ENCODE results near the gene TRIM3.
A peak's percentile ranks its signal among the peaks of the same experiment; 100 is the strongest.

TRIM3 gene

DNA sequence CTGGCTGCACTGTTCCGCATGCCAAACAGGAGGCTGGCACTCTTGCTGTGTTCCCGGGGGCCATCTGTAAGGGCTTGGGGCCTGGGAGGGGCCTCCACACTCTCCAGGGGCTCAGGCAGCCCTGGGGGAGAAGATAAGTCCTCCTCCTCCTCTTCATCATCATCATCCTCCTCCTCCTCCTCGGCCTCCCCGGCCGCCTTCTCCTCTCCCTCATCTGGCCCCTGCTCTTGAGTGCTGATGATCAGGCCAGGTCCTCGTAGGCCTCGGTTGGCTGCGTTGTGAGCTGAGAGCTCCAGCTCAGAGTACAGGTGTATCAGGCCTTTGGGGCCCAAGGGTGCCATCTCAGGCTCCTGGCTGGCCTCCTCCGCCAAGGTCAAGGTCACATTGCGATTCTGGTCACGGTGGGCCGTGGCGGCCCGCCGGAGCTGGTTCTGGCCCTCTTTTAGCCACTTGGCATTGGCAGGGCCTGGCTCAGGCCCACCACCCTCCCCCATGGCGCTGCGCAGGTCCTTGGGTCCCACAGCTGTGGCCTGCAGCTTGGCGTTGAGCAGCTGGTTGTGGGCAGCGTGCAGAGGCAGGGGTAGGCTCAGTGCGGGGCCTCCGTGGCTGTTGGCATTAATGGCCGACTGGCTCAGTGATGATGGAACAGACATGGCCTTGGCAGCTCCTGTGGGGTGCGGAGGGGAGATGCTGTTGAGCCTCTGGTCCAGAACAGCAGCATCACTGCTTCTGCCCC is 62.9 kb downstream of the TRIM3 start:
- no peaks in the 10 kb centered on the region for H3K36me3 ChIP-seq (ENCODE audit: insufficient read depth, low read depth, low read length)
- no peak overlapping the region for H3K4me3 ChIP-seq (ENCODE audit: low read length)
- no peaks in the 10 kb centered on the region for H3K4me1 ChIP-seq (ENCODE audit: insufficient read depth, low read length)
- no peaks in the 10 kb centered on the region for H3K27me3 ChIP-seq (ENCODE audit: insufficient read depth, low read length)
- H3K9me3 ChIP-seq (ENCODE audit: insufficient read depth, low read depth, low read length): no peaks in the 10 kb centered on the region; the same call in 1 of the 2 replicates
- no peak overlapping the region for H3K9ac ChIP-seq (ENCODE audit: low read depth, low read length)
- no peak overlapping the region for H3K27ac ChIP-seq (ENCODE audit: low read length)

GRCh38 chr11:6406370-6406769 is 67.4 kb downstream of the TRIM3 start:
- Histone ChIP-seq H3K36me3 (ENCODE audit: insufficient read depth, low read depth, low read length) (no peaks in the 10 kb centered on the region), H3K4me3 (ENCODE audit: low read length) (no peak overlapping the region), H3K9me3 (ENCODE audit: insufficient read depth, low read depth, low read length) (no peaks in the 10 kb centered on the region; the same call in 1 of the 2 replicates), H3K27ac (ENCODE audit: low read length) (no peak overlapping the region), H3K4me1 (ENCODE audit: insufficient read depth, low read length) (peaks cover 8% of the 10 kb centered on the region; the same call in 1 of the 2 replicates), H3K27me3 (ENCODE audit: insufficient read depth, low read length) (no peaks in the 10 kb centered on the region), H3K9ac (ENCODE audit: low read depth, low read length) (no peak overlapping the region)

- peaks cover 8% of the 10 kb centered on the region; the same call in 1 of the 2 replicates for H3K4me1 ChIP-seq (ENCODE audit: insufficient read depth, low read length)
Measured at GRCh38 chr11:6405846-6406245, 67.9 kb downstream of the TRIM3 start.

DNA sequence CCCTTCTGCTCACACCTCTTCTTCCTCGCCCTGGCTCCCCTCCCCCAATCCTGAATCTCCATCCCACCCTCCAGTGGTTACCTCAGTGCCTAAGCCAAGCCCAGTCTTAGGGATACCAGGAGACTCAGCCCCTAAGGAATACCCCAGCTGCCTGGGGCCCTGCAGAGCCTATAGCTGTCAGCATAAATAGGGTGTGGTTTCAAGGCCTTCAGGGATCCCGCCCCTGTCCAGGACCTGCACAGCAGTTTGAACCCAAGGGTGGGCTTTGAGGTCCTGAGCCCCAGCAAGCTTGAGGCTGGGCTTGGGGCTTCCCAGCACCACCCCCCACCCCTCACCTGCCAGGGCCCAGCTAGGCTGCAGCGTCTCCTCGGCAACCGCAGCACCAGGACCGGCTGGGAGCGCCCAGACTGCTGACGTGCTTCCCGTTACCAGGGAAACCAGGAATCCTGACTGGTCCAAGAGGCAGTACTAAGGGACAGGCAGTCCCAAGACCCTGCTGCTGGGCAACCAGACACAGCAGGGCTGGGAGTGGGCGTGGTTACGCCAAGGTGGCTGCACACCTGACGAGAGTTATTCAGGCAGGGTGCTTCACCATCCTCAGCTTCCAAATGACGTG is 68.6 kb downstream of the TRIM3 start:
- H3K4me1 ChIP-seq (ENCODE audit: insufficient read depth, low read length): peaks cover 8% of the 10 kb centered on the region; the same call in 1 of the 2 replicates
- H3K9me3 ChIP-seq (ENCODE audit: insufficient read depth, low read depth, low read length): no peaks in the 10 kb centered on the region; the same call in 1 of the 2 replicates
- H3K36me3 ChIP-seq (ENCODE audit: insufficient read depth, low read depth, low read length): 0 out of 2 replicates have a peak, but pooled peaks cover 5% of the 10 kb centered on the region
- H3K27me3 ChIP-seq (ENCODE audit: insufficient read depth, low read length): no peaks in the 10 kb centered on the region
- no peak overlapping the region; the same call in 1 of the 2 replicates for H3K4me3 ChIP-seq (ENCODE audit: low read length)
- no peak overlapping the region for H3K27ac ChIP-seq (ENCODE audit: low read length)
- H3K9ac ChIP-seq (ENCODE audit: low read depth, low read length): no peak overlapping the region

More at GRCh38 chr11:6405846-6406245, 67.9 kb downstream of the TRIM3 start:
- Histone ChIP-seq H3K27ac (ENCODE audit: low read length) (no peak overlapping the region), H3K36me3 (ENCODE audit: insufficient read depth, low read depth, low read length) (0 out of 2 replicates have a peak, but pooled peaks cover 5% of the 10 kb centered on the region), H3K9me3 (ENCODE audit: insufficient read depth, low read depth, low read length) (no peaks in the 10 kb centered on the region; the same call in 1 of the 2 replicates), H3K9ac (ENCODE audit: low read depth, low read length) (no peak overlapping the region), H3K4me3 (ENCODE audit: low read length) (no peak overlapping the region), H3K27me3 (ENCODE audit: insufficient read depth, low read length) (no peaks in the 10 kb centered on the region)

- H3K27me3 ChIP-seq (ENCODE audit: insufficient read depth, low read length): no peaks in the 10 kb centered on the region
Measured at GRCh38 chr11:6404342-6405051, 69.2 kb downstream of the TRIM3 start.

GRCh38 chr11:6403539-6403938 is 70.2 kb downstream of the TRIM3 start:
- no peaks in the 10 kb centered on the region; the same call in 1 of the 2 replicates for H3K9me3 ChIP-seq (ENCODE audit: insufficient read depth, low read depth, low read length)
- no peaks in the 10 kb centered on the region for H3K27me3 ChIP-seq (ENCODE audit: insufficient read depth, low read length)
- H3K27ac ChIP-seq (ENCODE audit: low read length): no peak overlapping the region
- no peak overlapping the region for H3K4me3 ChIP-seq (ENCODE audit: low read length)
- no peak overlapping the region for H3K9ac ChIP-seq (ENCODE audit: low read depth, low read length)
- peaks cover 8% of the 10 kb centered on the region; the same call in 1 of the 2 replicates for H3K4me1 ChIP-seq (ENCODE audit: insufficient read depth, low read length)
- 0 out of 2 replicates have a peak, but pooled peaks cover 5% of the 10 kb centered on the region for H3K36me3 ChIP-seq (ENCODE audit: insufficient read depth, low read depth, low read length)

More at GRCh38 chr11:6404342-6405051, 69.2 kb downstream of the TRIM3 start:
- Histone ChIP-seq H3K27ac (ENCODE audit: low read length) (no peak overlapping the region), H3K9me3 (ENCODE audit: insufficient read depth, low read depth, low read length) (no peaks in the 10 kb centered on the region; the same call in 1 of the 2 replicates), H3K9ac (ENCODE audit: low read depth, low read length) (no peak overlapping the region), H3K4me1 (ENCODE audit: insufficient read depth, low read length) (peaks cover 8% of the 10 kb centered on the region; the same call in 1 of the 2 replicates), H3K36me3 (ENCODE audit: insufficient read depth, low read depth, low read length) (0 out of 2 replicates have a peak, but pooled peaks cover 5% of the 10 kb centered on the region), H3K4me3 (ENCODE audit: low read length) (peak overlapping the region; percentile 25; the same call in 1 of the 2 replicates)

GRCh38 chr11:6402561-6402981 is 71.2 kb downstream of the TRIM3 start:
- Histone ChIP-seq H3K27me3 (ENCODE audit: insufficient read depth, low read length) (no peaks in the 10 kb centered on the region), H3K9me3 (ENCODE audit: insufficient read depth, low read depth, low read length) (no peaks in the 10 kb centered on the region; the same call in 1 of the 2 replicates), H3K36me3 (ENCODE audit: insufficient read depth, low read depth, low read length) (0 out of 2 replicates have a peak, but pooled peaks cover 5% of the 10 kb centered on the region), H3K27ac (ENCODE audit: low read length) (no peak overlapping the region), H3K4me1 (ENCODE audit: insufficient read depth, low read length) (peaks cover 8% of the 10 kb centered on the region; the same call in 1 of the 2 replicates), H3K9ac (ENCODE audit: low read depth, low read length) (no peak overlapping the region), H3K4me3 (ENCODE audit: low read length) (no peak overlapping the region)

DNA sequence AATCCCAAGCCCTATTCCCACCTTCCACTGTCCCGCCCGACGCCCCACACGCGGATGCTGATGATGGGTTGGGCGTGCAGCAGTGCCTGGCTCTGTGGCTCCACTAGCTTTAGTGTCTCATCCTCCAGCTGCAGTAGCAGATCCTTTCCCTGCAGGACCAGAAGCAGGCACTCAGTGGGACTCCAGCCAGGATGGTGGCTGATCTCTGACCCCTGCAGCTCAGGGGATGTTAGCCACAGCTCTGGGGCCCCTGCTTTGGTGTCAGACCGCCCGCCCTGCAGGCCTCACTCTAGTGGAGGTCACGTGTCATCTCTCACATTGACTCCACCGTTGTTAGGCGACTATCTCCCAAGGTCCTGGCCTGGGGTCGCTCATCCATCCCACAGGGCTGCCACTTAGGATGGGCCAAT is 71.7 kb downstream of the TRIM3 start:
- no peak overlapping the region for H3K9ac ChIP-seq (ENCODE audit: low read depth, low read length)
- H3K27me3 ChIP-seq (ENCODE audit: insufficient read depth, low read length): no peaks in the 10 kb centered on the region
- no peak overlapping the region for H3K27ac ChIP-seq (ENCODE audit: low read length)
- 0 out of 2 replicates have a peak, but pooled peaks cover 5% of the 10 kb centered on the region for H3K36me3 ChIP-seq (ENCODE audit: insufficient read depth, low read depth, low read length)
- H3K9me3 ChIP-seq (ENCODE audit: insufficient read depth, low read depth, low read length): no peaks in the 10 kb centered on the region; the same call in 1 of the 2 replicates
- no peak overlapping the region for H3K4me3 ChIP-seq (ENCODE audit: low read length)
- peaks cover 8% of the 10 kb centered on the region; the same call in 1 of the 2 replicates for H3K4me1 ChIP-seq (ENCODE audit: insufficient read depth, low read length)

- H3K27ac ChIP-seq (ENCODE audit: low read length): no peak overlapping the region
- no peak overlapping the region for H3K9ac ChIP-seq (ENCODE audit: low read depth, low read length)
- no peak overlapping the region for H3K4me3 ChIP-seq (ENCODE audit: low read length)
- H3K9me3 ChIP-seq (ENCODE audit: insufficient read depth, low read depth, low read length): no peaks in the 10 kb centered on the region; the same call in 1 of the 2 replicates
- H3K36me3 ChIP-seq (ENCODE audit: insufficient read depth, low read depth, low read length): 0 out of 2 replicates have a peak, but pooled peaks cover 5% of the 10 kb centered on the region
- no peaks in the 10 kb centered on the region for H3K27me3 ChIP-seq (ENCODE audit: insufficient read depth, low read length)
- H3K4me1 ChIP-seq (ENCODE audit: insufficient read depth, low read length): peaks cover 8% of the 10 kb centered on the region; the same call in 1 of the 2 replicates
Measured at GRCh38 chr11:6401464-6401863, 72.3 kb downstream of the TRIM3 start.

DNA sequence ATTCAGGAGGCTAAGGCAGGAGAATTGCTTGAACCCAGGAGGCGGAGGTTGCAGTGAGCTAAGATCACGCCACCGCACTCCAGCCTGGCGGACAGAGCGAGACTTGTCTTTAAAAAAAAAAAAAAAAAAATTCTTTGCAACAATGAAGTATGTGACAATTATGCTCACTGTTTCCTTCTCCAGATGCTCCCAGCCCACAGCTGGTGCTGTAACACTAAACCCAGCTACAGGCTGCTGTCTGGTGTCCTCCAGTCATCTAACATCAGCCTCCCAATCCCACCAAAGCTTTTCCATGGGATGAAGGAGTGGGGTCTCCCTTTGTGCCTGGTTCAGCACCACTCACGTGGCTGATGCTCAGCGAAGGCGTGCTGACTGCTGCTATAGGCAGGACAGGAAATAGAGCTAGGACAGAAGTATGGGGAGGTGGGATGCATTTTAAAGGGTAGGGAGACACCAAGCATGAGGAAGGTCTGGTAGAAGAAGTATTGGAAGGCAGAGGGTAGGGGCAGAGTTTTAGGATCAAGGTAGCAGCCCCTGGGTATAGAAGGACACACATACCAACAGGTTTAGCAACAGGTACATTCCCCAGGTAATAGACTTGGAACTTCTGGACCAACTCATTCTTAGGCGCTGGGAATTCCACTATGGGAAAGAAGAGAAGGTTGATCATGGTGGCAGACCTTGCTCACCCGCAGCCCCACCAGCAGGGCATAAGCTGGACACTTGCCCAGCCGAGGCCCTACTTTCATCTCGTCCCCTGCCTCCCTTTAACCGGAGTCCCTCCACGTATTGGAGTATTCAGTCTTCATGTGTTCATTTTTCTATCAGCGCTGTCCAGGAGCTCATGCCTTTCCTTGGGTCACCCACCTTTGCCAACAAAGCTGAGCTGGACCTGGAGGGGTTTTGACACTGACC is 73.1 kb downstream of the TRIM3 start:
- Histone ChIP-seq H3K27me3 (ENCODE audit: insufficient read depth, low read length) (no peaks in the 10 kb centered on the region), H3K9me3 (ENCODE audit: insufficient read depth, low read depth, low read length) (no peaks in the 10 kb centered on the region), H3K9ac (ENCODE audit: low read depth, low read length) (no peak overlapping the region), H3K4me1 (ENCODE audit: insufficient read depth, low read length) (peaks cover 8% of the 10 kb centered on the region; the same call in 1 of the 2 replicates), H3K36me3 (ENCODE audit: insufficient read depth, low read depth, low read length) (0 out of 2 replicates have a peak, but pooled peaks cover 5% of the 10 kb centered on the region), H3K27ac (ENCODE audit: low read length) (no peak overlapping the region), H3K4me3 (ENCODE audit: low read length) (no peak overlapping the region)

Measured in iPS-20b (cell line).